Measurements from ENCODE around the gene SEMA4F. TPM values are rescaled to one million over a fixed set of nuclear protein-coding genes. Genes with fewer than 3 reads are reported as not detected.

Gene SEMA4F
- total RNA-seq, 1 donor from 2014 or later, result 3.2 TPM

DNA sequence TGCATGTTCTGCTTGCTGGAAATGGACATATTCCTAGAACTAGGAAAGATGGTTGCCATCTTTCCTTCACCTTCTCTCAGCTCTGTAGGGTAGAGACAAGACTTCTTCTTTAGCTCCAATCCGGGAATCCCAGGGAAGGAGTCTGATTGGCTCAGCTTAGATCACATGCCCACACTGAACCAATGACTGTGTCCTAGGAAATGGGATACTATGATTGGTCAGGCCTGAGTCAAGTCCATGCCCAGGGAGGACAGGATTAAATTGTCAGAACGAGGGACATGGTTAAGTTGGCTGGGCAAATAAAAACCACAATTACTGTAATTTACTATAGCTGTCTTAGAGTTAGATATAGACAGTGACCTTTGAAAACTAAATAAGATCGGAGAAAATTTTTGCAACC is 31.4 kb downstream of the SEMA4F start:
- FAIRE-seq (no peak), DNase-seq (ENCODE audit: low read depth) (no peak)
- TF ChIP-seq, protein P1, sequence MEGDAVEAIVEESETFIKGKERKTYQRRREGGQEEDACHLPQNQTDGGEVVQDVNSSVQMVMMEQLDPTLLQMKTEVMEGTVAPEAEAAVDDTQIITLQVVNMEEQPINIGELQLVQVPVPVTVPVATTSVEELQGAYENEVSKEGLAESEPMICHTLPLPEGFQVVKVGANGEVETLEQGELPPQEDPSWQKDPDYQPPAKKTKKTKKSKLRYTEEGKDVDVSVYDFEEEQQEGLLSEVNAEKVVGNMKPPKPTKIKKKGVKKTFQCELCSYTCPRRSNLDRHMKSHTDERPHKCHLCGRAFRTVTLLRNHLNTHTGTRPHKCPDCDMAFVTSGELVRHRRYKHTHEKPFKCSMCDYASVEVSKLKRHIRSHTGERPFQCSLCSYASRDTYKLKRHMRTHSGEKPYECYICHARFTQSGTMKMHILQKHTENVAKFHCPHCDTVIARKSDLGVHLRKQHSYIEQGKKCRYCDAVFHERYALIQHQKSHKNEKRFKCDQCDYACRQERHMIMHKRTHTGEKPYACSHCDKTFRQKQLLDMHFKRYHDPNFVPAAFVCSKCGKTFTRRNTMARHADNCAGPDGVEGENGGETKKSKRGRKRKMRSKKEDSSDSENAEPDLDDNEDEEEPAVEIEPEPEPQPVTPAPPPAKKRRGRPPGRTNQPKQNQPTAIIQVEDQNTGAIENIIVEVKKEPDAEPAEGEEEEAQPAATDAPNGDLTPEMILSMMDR (IDR thresholded peaks at IDR 0.05; ENCODE audit: insufficient read depth, low read length, severe bottlenecking), result no peak
- H3K36me3 ChIP-seq (ENCODE audit: control insufficient read depth, insufficient read depth, low read length), result no peaks in the 10 kb centered on the region
- no peak overlapping the region for H3K4me3 ChIP-seq (ENCODE audit: low read depth, low read length)
- no peaks in the 10 kb centered on the region for H3K27me3 ChIP-seq (ENCODE audit: control insufficient read depth, insufficient read depth, low read length)

- peak; percentile 37 for DNase-seq (ENCODE audit: low read depth)
- H3K36me3 ChIP-seq (ENCODE audit: control insufficient read depth, insufficient read depth, low read length), result no peaks in the 10 kb centered on the region
- TF ChIP-seq, protein P1 (IDR thresholded peaks at IDR 0.05; ENCODE audit: insufficient read depth, low read length, severe bottlenecking), result no peak
- no peak for FAIRE-seq
- H3K27me3 ChIP-seq (ENCODE audit: control insufficient read depth, insufficient read depth, low read length), result no peaks in the 10 kb centered on the region
- H3K4me3 ChIP-seq (ENCODE audit: low read depth, low read length), result no peak overlapping the region
Observed at GRCh38 chr2:74688881-74689280, 34.8 kb downstream of the SEMA4F start.

DNA sequence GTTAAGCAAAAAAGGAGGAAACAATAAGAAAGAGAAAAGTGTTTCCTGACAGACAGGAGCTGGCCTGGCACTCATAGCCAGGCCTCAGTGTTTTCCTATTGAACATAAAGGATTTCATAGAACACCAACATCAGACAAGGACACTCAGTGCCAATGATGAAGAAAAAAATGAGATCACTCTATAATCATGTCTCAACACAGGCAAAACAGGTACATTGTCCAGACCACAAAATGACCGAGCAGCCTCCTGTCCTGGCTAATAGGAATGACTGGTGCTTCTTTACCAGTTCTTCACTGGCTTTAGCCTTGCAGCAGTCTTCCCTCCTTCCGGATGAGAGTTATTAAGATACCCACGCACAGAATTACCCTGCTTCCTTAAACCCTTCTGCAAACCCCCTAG is 35.6 kb downstream of the SEMA4F start:
- TF ChIP-seq, protein P1 (IDR thresholded peaks at IDR 0.05; ENCODE audit: insufficient read depth, low read length, severe bottlenecking), result no peak

GRCh38 chr2:74690571-74690970 is 36.5 kb downstream of the SEMA4F start:
- FAIRE-seq (no peak), DNase-seq (ENCODE audit: low read depth) (peak; percentile 74)
- Histone ChIP-seq H3K27me3 (ENCODE audit: control insufficient read depth, insufficient read depth, low read length) (no peaks in the 10 kb centered on the region), H3K4me3 (ENCODE audit: low read depth, low read length) (no peak overlapping the region), H3K36me3 (ENCODE audit: control insufficient read depth, insufficient read depth, low read length) (no peaks in the 10 kb centered on the region)
- TF ChIP-seq, protein P1 (IDR thresholded peaks at IDR 0.05; ENCODE audit: insufficient read depth, low read length, severe bottlenecking), result peak; percentile 83

More for the DNA sequence above, 35.6 kb downstream of the SEMA4F start:
- DNase-seq (ENCODE audit: low read depth), result peak; percentile 66
- Histone ChIP-seq H3K4me3 (ENCODE audit: low read depth, low read length) (no peak overlapping the region), H3K36me3 (ENCODE audit: control insufficient read depth, insufficient read depth, low read length) (no peaks in the 10 kb centered on the region), H3K27me3 (ENCODE audit: control insufficient read depth, insufficient read depth, low read length) (no peaks in the 10 kb centered on the region)
- no peak for FAIRE-seq

GRCh38 chr2:74691929-74692328 is 37.9 kb downstream of the SEMA4F start:
- TF ChIP-seq, protein P1 (IDR thresholded peaks at IDR 0.05; ENCODE audit: insufficient read depth, low read length, severe bottlenecking), result no peak
- Histone ChIP-seq H3K4me3 (ENCODE audit: low read depth, low read length) (no peak overlapping the region), H3K36me3 (ENCODE audit: control insufficient read depth, insufficient read depth, low read length) (no peaks in the 10 kb centered on the region), H3K27me3 (ENCODE audit: control insufficient read depth, insufficient read depth, low read length) (no peaks in the 10 kb centered on the region)
- no peak for FAIRE-seq
- peak; percentile 40 for DNase-seq (ENCODE audit: low read depth)

GRCh38 chr2:74693213-74693612 is 39.2 kb downstream of the SEMA4F start:
- Histone ChIP-seq H3K4me3 (ENCODE audit: low read depth, low read length) (no peak overlapping the region), H3K36me3 (ENCODE audit: control insufficient read depth, insufficient read depth, low read length) (no peaks in the 10 kb centered on the region), H3K27me3 (ENCODE audit: control insufficient read depth, insufficient read depth, low read length) (no peaks in the 10 kb centered on the region)
- DNase-seq (ENCODE audit: low read depth) (no peak), FAIRE-seq (no peak)
- TF ChIP-seq, protein P1 (IDR thresholded peaks at IDR 0.05; ENCODE audit: insufficient read depth, low read length, severe bottlenecking), result no peak

All from bronchial epithelial cell (primary cell).